Measurements from ENCODE around the gene FSTL4. TPM values are rescaled to one million over a fixed set of nuclear protein-coding genes. Genes with fewer than 3 reads are reported as not detected.

The FSTL4 gene
- total and polyA plus RNA-seq, 8 donors: 0.11 to 2.9 (median 0.22) TPM

GRCh38 chr5:133415506-133415905 lies 196.8 kb downstream of the FSTL4 start:
- H3K4me3 ChIP-seq: no peak overlapping the region
- no peak for TF ChIP-seq CTCF (IDR thresholded peaks at IDR 0.05)
- H3K27ac ChIP-seq: no peak overlapping the region
- no peaks in the 10 kb centered on the region for H3K36me3 ChIP-seq
- peaks cover 0 to 12% of the 10 kb centered on the region in 2 donors for H3K27me3 ChIP-seq
- intact Hi-C loops (cut with DNase I): no loop called here
- ATAC-seq: no peak
- DNase-seq: no peak
- H3K4me1 ChIP-seq: no peaks in the 10 kb centered on the region
- H3K9me3 ChIP-seq: no peaks in the 10 kb centered on the region

GRCh38 chr5:133412661-133413060 lies 199.7 kb downstream of the FSTL4 start:
- Histone ChIP-seq H3K9me3 (no peaks in the 10 kb centered on the region), H3K4me3 (no peak overlapping the region), H3K27me3 (peaks cover 0 to 12% of the 10 kb centered on the region in 2 donors), H3K4me1 (no peaks in the 10 kb centered on the region), H3K36me3 (no peaks in the 10 kb centered on the region), H3K27ac (no peak overlapping the region)
- intact Hi-C loops (cut with DNase I): no loop called here
- DNase-seq: no peak
- ATAC-seq: no peak
- TF ChIP-seq CTCF (IDR thresholded peaks at IDR 0.05): no peak

GRCh38 chr5:133410335-133410828 lies 202.0 kb downstream of the FSTL4 start:
- no peak overlapping the region for H3K27ac ChIP-seq
- peaks cover 0 to 7% of the 10 kb centered on the region in 2 donors for H3K27me3 ChIP-seq
- H3K4me3 ChIP-seq: no peak overlapping the region
- no peaks in the 10 kb centered on the region for H3K36me3 ChIP-seq
- intact Hi-C loops (cut with DNase I): no loop called here
- ATAC-seq (no peak), DNase-seq (no peak)
- TF ChIP-seq CTCF (IDR thresholded peaks at IDR 0.05): no peak
- H3K9me3 ChIP-seq: no peaks in the 10 kb centered on the region
- no peaks in the 10 kb centered on the region for H3K4me1 ChIP-seq

- ATAC-seq (no peak), DNase-seq (no peak)
- H3K9me3 ChIP-seq: no peaks in the 10 kb centered on the region
- TF ChIP-seq CTCF (IDR thresholded peaks at IDR 0.05): no peak
- no peaks in the 10 kb centered on the region for H3K36me3 ChIP-seq
- H3K4me1 ChIP-seq: no peaks in the 10 kb centered on the region
- intact Hi-C loops (cut with DNase I): no loop called here
- H3K4me3 ChIP-seq: no peak overlapping the region
- no peaks in the 10 kb centered on the region for H3K27me3 ChIP-seq
- H3K27ac ChIP-seq: no peak overlapping the region
Observed at GRCh38 chr5:133409210-133409674, 203.1 kb downstream of the FSTL4 start.

GRCh38 chr5:133408322-133408721 lies 204.0 kb downstream of the FSTL4 start:
- TF ChIP-seq CTCF (IDR thresholded peaks at IDR 0.05): no peak
- no peak overlapping the region for H3K4me3 ChIP-seq
- H3K36me3 ChIP-seq: no peaks in the 10 kb centered on the region
- no peak for ATAC-seq
- DNase-seq: no peak
- intact Hi-C loops (cut with DNase I): no loop called here
- no peaks in the 10 kb centered on the region for H3K9me3 ChIP-seq
- H3K4me1 ChIP-seq: no peaks in the 10 kb centered on the region
- no peak overlapping the region for H3K27ac ChIP-seq
- no peaks in the 10 kb centered on the region for H3K27me3 ChIP-seq
